ENCODE data around the gene PLPP2.

The PLPP2 gene

DNA sequence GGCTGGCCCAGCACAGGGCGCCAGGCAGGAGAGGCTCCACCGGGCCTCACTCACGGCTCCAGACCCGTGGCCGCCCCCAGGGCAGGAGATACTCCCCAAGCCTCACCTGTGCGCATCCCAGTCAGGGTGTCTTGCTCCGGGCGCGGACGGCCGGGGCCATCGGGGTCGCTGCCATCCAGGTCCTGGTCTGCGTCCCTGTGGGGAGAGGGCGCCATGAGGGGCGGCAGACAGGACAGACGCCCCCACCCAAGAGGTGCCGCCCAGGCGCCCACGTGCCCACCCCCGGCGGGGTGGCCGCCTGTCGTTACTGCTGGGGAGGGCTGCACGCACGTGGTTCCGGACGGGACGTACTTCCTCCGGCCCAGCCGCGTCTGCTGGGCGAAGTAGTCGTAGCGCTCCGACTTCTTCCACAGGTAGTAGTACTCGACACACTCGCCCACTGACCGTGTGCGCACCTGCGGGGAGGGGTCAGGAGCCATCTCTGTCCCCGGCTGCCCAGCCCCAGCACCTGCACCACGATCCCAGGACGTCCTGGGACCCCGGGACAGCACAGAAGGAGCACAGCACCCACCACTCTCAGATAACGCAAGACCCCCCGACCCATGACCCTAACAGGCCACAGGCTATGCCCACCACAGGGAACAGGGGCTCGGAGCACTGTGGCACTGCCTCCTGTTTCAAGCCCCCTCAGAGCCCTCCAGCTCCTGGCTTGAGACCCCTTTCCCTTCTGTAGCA lies 17.4 kb upstream of the PLPP2 start:
- Mint-ChIP-seq H3K27me3 (ENCODE audit: low read depth) (no peaks in the 10 kb centered on the region), H3K36me3 (ENCODE audit: low read depth) (peaks cover 7% of the 10 kb centered on the region), H3K4me1 (ENCODE audit: low read depth) (no peaks in the 10 kb centered on the region), H3K9me3 (no peaks in the 10 kb centered on the region), H3K4me3 (no peak overlapping the region), H3K27ac (no peak overlapping the region)

DNA sequence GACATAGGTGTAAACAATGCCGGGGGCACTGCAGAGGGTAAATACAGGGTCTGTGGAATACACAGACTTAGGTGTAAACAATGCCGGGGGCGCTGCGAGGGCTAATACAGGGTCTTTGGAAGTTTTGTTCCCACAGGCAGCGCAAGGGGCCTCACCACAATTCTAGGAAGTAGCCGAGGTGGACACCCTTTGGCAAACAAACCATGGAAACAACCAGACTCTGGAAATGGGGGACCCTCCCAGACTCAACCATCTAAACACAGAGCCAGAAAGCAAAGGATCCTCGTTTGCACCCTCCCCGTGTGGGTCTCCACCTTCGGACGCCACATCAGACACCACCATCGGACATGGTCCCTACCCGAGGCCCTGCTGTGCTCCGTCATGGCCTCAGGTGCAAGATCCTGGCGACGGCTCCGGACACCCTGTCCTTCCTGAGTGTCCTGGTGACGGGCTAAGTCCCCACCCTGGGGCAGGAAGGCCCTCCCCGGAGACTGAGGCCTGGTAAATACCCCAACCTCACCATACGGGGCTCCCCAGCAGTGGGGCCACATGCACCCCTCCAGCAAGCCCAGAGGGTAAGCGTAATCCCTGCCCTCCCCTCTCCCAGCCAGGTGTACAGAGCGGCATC lies 16.7 kb upstream of the PLPP2 start:
- Mint-ChIP-seq H3K27ac (no peak overlapping the region), H3K4me1 (ENCODE audit: low read depth) (no peaks in the 10 kb centered on the region), H3K9me3 (no peaks in the 10 kb centered on the region), H3K27me3 (ENCODE audit: low read depth) (no peaks in the 10 kb centered on the region), H3K4me3 (no peak overlapping the region), H3K36me3 (ENCODE audit: low read depth) (peaks cover 7% of the 10 kb centered on the region)

DNA sequence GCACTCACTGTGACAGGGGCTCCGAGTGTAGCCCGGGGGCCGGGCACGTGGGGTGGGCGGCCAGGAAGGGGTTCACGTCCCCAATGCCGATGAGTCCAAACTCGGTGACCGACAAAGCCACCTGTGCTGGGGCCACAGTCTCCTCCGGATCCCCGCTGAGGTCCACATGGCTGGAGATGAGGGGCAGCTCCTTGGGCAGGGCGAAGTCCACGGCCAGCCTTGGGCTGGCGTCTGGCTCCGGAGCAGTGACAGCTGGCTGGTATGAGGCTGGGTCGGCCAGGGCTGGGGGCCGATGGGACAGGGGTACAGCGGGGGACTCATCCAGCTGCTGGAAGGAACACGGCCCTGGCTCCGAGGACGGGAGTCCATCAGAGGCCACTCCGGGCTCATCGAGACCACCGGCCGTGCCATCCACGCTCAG lies 15.9 kb upstream of the PLPP2 start:
- H3K9me3 Mint-ChIP-seq, result no peaks in the 10 kb centered on the region
- H3K36me3 Mint-ChIP-seq (ENCODE audit: low read depth), result peaks cover 7% of the 10 kb centered on the region
- H3K27me3 Mint-ChIP-seq (ENCODE audit: low read depth), result no peaks in the 10 kb centered on the region
- H3K4me1 Mint-ChIP-seq (ENCODE audit: low read depth), result no peaks in the 10 kb centered on the region
- H3K4me3 Mint-ChIP-seq, result no peak overlapping the region
- no peak overlapping the region for H3K27ac Mint-ChIP-seq

DNA sequence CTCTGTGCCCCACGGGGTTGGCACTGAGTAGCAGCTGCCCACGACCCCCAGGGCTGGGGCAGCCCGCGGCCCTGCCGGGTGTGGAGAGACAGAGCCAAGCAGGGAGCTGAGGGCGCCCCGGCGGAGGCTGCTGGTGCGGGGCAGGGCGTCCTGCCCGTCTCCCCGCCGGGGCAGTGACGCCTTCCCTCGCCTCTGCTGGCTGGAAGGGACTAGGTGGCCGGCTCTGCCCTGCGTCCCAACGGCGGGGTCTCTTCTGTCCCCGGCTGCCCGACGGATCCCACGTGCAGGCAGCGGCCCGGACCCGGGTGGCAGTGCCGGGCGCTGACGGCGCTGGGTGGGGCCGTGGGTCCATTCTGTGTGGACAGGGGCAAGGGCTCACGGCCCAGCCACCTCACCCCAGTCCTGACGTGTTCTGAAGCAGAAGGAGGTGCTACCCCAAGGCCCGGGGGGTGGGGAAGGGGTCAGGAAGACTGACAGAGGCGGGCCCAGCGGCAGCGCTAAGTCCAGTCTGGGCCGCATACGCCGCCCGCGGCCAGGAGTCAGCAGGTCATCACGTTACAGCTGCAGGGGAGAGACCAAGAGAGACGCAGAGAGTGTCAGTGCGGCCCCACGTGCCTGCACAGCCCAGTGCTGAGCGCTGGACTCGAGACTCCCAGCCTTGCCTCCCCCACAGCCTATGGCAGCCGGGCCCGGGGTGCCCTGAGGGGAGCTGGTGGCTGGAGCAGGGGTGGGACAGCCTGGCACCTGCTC lies 15.1 kb upstream of the PLPP2 start:
- H3K4me3 Mint-ChIP-seq, result no peak overlapping the region
- no peaks in the 10 kb centered on the region for H3K27me3 Mint-ChIP-seq (ENCODE audit: low read depth)
- H3K27ac Mint-ChIP-seq, result no peak overlapping the region
- H3K9me3 Mint-ChIP-seq, result no peaks in the 10 kb centered on the region
- peaks cover 7% of the 10 kb centered on the region for H3K36me3 Mint-ChIP-seq (ENCODE audit: low read depth)
- no peaks in the 10 kb centered on the region for H3K4me1 Mint-ChIP-seq (ENCODE audit: low read depth)

DNA sequence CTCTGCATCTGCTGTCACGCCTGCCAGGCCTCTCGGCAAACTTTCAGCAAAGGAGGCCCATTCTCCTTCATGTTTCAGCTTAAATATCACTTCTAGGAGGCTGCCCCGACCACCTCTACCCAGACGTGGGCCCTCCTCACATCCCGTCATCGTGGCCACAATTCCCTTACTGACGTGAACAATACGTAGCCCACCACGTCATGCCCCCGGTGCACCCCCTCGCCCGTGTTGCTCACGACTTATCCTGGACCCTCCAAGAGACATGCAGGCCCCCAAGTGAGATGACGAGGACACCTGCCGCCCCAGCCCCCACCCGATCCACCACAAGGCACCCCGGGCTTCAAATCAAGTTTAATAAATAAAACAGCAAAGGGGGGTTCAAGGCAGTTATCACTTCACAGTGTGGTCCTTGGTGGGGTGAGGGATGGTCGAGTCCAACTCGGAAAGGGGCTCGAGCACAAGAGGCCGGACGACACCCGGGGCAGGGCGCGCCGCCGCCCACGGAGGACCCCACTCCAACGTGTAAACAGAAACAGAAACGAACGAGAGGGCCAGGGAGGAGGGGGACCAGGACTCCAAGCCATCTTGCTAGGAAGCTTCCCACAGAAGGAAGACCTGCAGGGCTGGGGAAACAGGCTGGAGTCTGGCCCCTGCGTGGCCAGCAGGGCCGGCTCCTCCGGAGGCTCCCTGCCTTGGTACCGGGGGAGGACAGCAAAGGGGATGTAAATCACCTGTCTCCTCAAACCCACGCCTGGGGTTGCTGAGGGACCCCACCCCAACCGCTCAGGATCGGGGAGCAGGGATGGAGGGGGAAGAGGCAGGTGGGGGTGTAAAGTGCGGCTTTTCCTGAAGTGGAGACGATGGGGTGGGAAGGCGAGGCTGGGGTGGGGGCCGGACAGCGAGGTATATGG lies 14.3 kb upstream of the PLPP2 start:
- Mint-ChIP-seq H3K4me1 (ENCODE audit: low read depth) (no peaks in the 10 kb centered on the region), H3K27me3 (ENCODE audit: low read depth) (no peaks in the 10 kb centered on the region), H3K36me3 (ENCODE audit: low read depth) (peaks cover 7% of the 10 kb centered on the region), H3K9me3 (no peaks in the 10 kb centered on the region), H3K4me3 (no peak overlapping the region), H3K27ac (no peak overlapping the region)

DNA sequence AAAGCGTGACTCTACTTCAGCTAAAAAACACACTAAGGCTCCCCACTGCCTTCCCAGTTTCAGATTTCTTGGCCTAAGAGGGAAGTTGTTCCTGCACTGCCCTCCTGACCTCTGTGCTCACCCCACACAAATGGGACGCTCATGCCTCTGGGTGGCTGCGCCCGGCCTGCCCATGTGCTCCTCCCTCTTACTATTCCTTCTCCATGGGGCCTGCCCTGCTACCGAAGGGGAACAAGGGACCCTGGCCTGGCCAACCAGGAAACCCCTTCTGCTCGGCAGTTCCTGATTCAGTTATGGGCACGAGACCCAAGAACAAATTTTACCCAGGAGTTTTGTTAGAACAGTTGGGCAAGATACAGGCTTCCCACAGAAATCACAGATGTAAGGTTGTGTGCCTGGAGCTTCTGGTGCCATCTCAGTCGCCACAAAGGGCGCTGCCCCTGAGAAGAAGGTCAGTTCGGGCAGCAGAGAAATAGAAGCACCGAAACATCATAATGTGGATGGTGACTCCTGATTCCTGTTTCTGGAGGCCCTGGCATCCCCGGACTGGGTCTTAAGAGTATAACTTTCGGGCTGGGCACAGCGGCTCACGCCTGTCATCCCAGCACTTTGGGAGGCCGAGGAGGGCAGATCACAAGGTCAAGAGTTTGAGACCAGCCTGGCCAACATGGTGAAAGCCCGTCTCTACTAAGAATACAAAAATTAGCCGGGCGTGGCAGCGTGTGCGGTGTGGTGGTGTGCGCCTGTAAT lies 5.4 kb upstream of the PLPP2 start:
- H3K9me3 Mint-ChIP-seq, result no peaks in the 10 kb centered on the region
- H3K27ac Mint-ChIP-seq, result no peak overlapping the region
- no peaks in the 10 kb centered on the region for H3K4me1 Mint-ChIP-seq (ENCODE audit: low read depth)
- no peak overlapping the region for H3K4me3 Mint-ChIP-seq
- no peaks in the 10 kb centered on the region for H3K36me3 Mint-ChIP-seq (ENCODE audit: low read depth)
- H3K27me3 Mint-ChIP-seq (ENCODE audit: low read depth), result peaks cover 34% of the 10 kb centered on the region

DNA sequence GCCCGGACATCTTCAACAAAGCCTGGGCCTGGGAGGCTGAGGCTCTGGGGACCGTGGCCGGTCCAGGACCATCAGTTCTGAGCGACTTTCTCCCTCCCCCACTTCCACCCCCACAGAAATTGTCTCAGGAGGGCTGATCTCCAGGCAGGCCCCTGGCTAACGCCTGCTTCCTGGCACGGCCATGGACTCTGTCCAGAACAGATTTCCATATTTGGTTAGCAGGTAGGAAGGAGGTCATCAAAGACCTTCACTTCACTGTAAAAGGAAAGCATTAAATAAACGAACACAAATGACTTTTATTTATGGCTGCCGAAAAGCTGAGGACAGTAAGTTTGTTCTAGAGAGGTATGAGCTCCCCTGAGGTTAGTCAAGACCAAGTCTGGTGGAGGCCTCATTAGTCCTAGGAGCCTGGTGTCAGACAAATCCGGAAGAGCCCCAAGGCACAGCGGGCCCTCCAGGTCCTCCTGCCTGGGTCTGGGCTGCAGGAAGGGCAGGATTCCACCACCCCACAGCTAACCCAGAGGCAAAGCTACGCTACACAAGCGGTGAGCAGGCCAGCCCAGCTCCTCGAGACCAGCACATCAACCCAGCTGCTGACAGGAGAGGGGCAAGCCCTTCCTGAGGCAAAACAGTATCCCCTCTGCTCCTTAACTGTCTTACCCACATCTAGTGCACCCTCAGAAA lies 4.6 kb upstream of the PLPP2 start:
- Mint-ChIP-seq H3K4me3 (no peak overlapping the region), H3K36me3 (ENCODE audit: low read depth) (no peaks in the 10 kb centered on the region), H3K4me1 (ENCODE audit: low read depth) (no peaks in the 10 kb centered on the region), H3K9me3 (no peaks in the 10 kb centered on the region), H3K27me3 (ENCODE audit: low read depth) (peaks cover 34% of the 10 kb centered on the region), H3K27ac (no peak overlapping the region)

DNA sequence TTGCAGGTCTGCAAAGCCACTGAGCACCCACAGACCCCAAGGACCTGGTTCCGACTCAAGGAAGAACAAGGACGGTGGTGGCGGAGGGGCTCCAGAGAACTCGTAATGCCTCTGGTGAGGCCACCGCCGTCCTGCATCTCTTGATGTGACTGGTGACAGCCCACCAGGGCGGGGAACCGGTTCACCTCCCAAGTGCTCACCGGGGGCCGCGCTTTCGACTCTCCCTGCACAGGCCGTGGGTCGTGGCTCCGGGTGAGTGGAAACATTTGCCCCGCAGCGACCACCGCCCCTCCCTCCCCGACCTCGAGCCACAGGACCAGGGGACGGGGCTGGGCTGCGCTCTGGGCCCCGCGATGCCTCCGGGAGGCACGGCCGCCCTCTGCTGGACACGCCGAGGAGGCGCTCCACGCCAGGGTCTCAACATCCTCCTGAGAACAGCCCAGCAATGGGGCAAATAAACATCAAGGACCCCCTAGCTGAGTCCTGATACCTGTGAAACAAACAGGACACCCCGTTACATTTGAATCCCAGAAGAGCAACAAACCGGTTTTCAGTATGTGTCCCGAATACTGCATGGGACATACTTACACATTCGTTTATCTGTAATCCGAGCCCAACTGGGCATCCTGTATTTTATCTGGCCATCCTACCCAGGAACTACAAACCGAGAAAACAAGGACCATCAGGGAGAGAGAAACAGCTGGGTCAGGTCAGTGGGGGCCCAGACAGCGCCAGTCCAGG lies 3.9 kb upstream of the PLPP2 start:
- H3K27me3 Mint-ChIP-seq (ENCODE audit: low read depth), result peaks cover 38% of the 10 kb centered on the region
- H3K4me3 Mint-ChIP-seq, result no peak overlapping the region

DNA sequence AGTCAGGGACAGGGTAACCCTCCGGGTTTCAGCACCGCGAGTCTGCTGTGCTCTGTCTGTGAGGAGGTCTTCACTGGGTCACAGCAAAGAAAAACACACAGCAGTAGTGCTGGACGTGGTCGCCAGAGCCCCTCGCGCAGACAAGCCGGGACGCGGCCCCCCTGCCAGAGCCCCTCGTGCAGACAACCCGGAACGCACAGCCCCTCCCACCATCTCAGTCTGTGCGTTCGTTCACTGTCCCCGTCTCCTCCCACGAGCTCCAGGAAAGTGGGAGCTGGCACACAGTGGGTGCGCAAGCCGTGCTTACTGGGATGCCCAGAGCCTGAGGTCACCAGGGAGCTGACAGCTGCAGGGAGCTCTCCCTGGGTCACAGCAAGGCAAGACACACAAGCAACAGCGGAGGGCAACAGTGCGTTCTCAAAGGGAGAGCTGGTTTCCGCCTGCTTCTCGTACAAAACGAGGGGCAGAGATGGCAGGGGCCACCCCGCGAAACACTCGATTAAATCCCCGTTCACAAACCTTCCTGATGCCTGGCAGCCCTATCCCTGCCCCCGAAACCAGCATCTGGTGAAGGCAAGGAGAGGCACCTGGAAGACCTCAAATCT lies 3.2 kb upstream of the PLPP2 start:
- H3K4me1 Mint-ChIP-seq (ENCODE audit: low read depth), result no peaks in the 10 kb centered on the region
- no peak overlapping the region for H3K27ac Mint-ChIP-seq
- no peak overlapping the region for H3K4me3 Mint-ChIP-seq
- no peaks in the 10 kb centered on the region for H3K9me3 Mint-ChIP-seq
- H3K36me3 Mint-ChIP-seq (ENCODE audit: low read depth), result no peaks in the 10 kb centered on the region
- peaks cover 44% of the 10 kb centered on the region for H3K27me3 Mint-ChIP-seq (ENCODE audit: low read depth)

More for the DNA sequence above, 3.9 kb upstream of the PLPP2 start:
- Mint-ChIP-seq H3K27ac (no peak overlapping the region), H3K36me3 (ENCODE audit: low read depth) (no peaks in the 10 kb centered on the region), H3K4me1 (ENCODE audit: low read depth) (no peaks in the 10 kb centered on the region), H3K9me3 (no peaks in the 10 kb centered on the region)

DNA sequence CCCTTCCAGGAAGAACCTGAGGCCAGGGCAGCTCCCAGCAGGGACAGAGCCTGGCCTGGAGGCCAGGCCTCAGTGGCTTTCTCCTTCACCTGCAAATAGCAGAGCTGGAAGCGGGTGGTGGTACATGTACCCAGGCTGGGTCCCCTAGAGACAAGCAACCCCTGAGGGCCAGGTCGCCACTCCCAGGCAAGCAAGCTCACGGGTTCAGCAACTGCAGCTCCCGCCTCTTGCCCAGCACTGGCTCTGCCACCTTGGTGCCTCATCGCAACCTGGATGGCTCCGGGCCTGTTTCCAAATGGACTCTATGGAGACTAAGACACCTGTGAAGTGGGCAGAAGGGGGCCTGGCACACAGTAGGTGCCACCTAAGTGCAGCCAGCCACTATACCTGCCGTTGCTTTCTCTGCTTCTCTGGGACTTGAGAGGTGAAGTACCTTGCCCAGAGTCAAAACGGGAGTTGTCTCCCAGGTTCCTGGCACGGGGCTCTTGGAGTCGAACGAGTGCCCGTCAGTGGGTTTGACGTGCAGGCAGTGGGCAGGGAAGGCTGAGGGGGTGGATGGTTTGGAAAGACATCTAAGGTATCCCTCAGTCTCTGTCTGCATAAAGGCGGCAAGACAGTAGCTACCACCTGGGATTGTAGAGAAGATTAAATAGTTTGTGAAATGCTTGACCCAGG lies 2.4 kb upstream of the PLPP2 start:
- Mint-ChIP-seq H3K4me1 (ENCODE audit: low read depth) (no peaks in the 10 kb centered on the region), H3K27me3 (ENCODE audit: low read depth) (peaks cover 50% of the 10 kb centered on the region)

DNA sequence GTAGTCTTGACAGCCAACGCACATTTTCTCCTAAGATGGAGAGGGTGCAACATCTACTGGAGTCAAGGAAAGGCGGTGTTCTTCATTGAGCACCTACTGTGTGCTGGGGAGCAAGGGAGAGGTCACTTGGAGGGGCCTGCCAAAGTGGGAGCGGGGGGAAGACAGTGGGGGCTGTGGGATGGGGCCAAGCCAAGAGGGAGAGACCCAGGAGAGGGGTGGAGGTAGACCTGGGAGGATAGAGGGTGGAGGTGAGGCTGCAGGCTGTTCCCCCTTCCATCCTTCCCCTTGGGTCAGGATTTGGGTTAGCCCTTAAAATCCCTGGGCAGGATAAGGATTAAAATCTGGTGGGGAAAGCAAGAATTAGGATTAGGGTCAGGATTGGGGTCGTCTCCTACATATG lies 1.7 kb upstream of the PLPP2 start:
- H3K36me3 Mint-ChIP-seq (ENCODE audit: low read depth), result no peaks in the 10 kb centered on the region
- no peaks in the 10 kb centered on the region for H3K4me1 Mint-ChIP-seq (ENCODE audit: low read depth)
- no peaks in the 10 kb centered on the region for H3K9me3 Mint-ChIP-seq
- peaks cover 52% of the 10 kb centered on the region for H3K27me3 Mint-ChIP-seq (ENCODE audit: low read depth)
- H3K4me3 Mint-ChIP-seq, result no peak overlapping the region
- no peak overlapping the region for H3K27ac Mint-ChIP-seq

More for the DNA sequence above, 2.4 kb upstream of the PLPP2 start:
- H3K27ac Mint-ChIP-seq, result no peak overlapping the region
- no peak overlapping the region for H3K4me3 Mint-ChIP-seq
- no peaks in the 10 kb centered on the region for H3K36me3 Mint-ChIP-seq (ENCODE audit: low read depth)
- no peaks in the 10 kb centered on the region for H3K9me3 Mint-ChIP-seq

DNA sequence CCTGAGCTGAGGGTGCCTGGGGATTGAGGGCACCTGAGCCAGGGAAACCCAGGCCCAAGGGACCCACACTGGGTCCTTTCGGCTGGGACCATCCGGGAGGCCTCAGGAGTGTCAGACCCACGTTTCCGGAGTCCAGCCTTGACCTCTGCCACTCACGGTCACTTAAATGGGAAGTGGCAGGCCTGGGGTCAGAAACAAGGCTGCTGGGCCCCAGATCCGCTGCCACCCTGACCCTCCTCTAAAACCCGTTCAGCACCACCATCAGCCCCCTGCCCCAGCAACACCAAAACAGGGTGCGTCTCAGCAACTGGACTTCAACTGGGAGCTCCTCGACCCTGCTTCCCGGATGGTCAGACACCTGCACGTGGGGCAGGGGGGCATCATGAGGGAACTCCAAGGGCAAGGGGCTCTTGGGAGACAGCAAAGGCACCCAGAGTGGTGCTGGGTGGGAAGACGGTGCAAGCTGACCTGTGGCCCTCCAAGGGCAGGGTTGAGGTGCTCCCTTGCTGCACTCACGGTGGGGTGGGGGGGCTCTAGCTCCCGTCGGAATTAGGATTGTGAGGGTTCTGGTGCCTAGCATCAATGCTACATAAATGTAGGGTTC lies 1.2 kb upstream of the PLPP2 start:
- no peaks in the 10 kb centered on the region for H3K36me3 Mint-ChIP-seq (ENCODE audit: low read depth)
- H3K27ac Mint-ChIP-seq, result no peak overlapping the region
- H3K9me3 Mint-ChIP-seq, result no peaks in the 10 kb centered on the region
- H3K27me3 Mint-ChIP-seq (ENCODE audit: low read depth), result peaks cover 53% of the 10 kb centered on the region
- H3K4me1 Mint-ChIP-seq (ENCODE audit: low read depth), result no peaks in the 10 kb centered on the region
- no peak overlapping the region for H3K4me3 Mint-ChIP-seq
